Measurements from ENCODE around the gene SHROOM1.

The SHROOM1 gene

GRCh38 chr5:132815454-132815853 is 15.0 kb downstream of the SHROOM1 start:
- no peaks in the 10 kb centered on the region for H3F3A ChIP-seq (ENCODE audit: insufficient read depth, low read length)
- no peaks in the 10 kb centered on the region for H3K9me2 ChIP-seq (replicated peaks; ENCODE audit: insufficient read depth, low read length)
- no peaks in the 10 kb centered on the region for H3K36me3 ChIP-seq (replicated peaks; ENCODE audit: insufficient read depth, low read length)
- H3K4me2 ChIP-seq (ENCODE audit: low read depth, low read length) = no peak overlapping the region
- H3K9me3 ChIP-seq (replicated peaks; ENCODE audit: insufficient read depth, low read length) = no peaks in the 10 kb centered on the region
- no peaks in the 10 kb centered on the region for H3K79me2 ChIP-seq (ENCODE audit: low read length)
- no peaks in the 10 kb centered on the region for H3K4me1 ChIP-seq (ENCODE audit: low read length)
- DNase-seq = no peak
- H3K9ac ChIP-seq (ENCODE audit: low read length) = no peak overlapping the region
- H2AFZ ChIP-seq (ENCODE audit: low read length) = no peak overlapping the region
- H4K20me1 ChIP-seq (ENCODE audit: insufficient read depth, low read length) = no peaks in the 10 kb centered on the region
- H3K27me3 ChIP-seq (replicated peaks; ENCODE audit: insufficient read depth, low read length) = no peaks in the 10 kb centered on the region; the same call in 1 of the 2 replicates
- no peak overlapping the region for H3K4me3 ChIP-seq (ENCODE audit: low read length)
- H3K27ac ChIP-seq (ENCODE audit: low read length) = no peak overlapping the region
- TF ChIP-seq CTCF (IDR thresholded peaks at IDR 0.05; ENCODE audit: low read length) (no peak), EZH2 (optimal IDR thresholded peaks at IDR 0.05; ENCODE audit: low read depth, low read length) (no peak), EZH2phosphoT487 (IDR thresholded peaks at IDR 0.05; ENCODE audit: low read length) (no peak)

GRCh38 chr5:132814503-132815294 is 15.7 kb downstream of the SHROOM1 start:
- H3K9ac ChIP-seq (ENCODE audit: low read length) = no peak overlapping the region
- H2AFZ ChIP-seq (ENCODE audit: low read length) = no peak overlapping the region
- no peaks in the 10 kb centered on the region for H3F3A ChIP-seq (ENCODE audit: insufficient read depth, low read length)
- no peaks in the 10 kb centered on the region for H3K9me3 ChIP-seq (replicated peaks; ENCODE audit: insufficient read depth, low read length)
- H3K4me2 ChIP-seq (ENCODE audit: low read depth, low read length) = no peak overlapping the region
- no peak overlapping the region for H3K27ac ChIP-seq (ENCODE audit: low read length)
- no peaks in the 10 kb centered on the region for H3K9me2 ChIP-seq (replicated peaks; ENCODE audit: insufficient read depth, low read length)
- H4K20me1 ChIP-seq (ENCODE audit: insufficient read depth, low read length) = no peaks in the 10 kb centered on the region
- no peaks in the 10 kb centered on the region; the same call in 1 of the 2 replicates for H3K27me3 ChIP-seq (replicated peaks; ENCODE audit: insufficient read depth, low read length)
- DNase-seq = no peak
- no peaks in the 10 kb centered on the region for H3K36me3 ChIP-seq (replicated peaks; ENCODE audit: insufficient read depth, low read length)
- H3K79me2 ChIP-seq (ENCODE audit: low read length) = no peaks in the 10 kb centered on the region
- no peak overlapping the region for H3K4me3 ChIP-seq (ENCODE audit: low read length)
- H3K4me1 ChIP-seq (ENCODE audit: low read length) = no peaks in the 10 kb centered on the region
- TF ChIP-seq CTCF (IDR thresholded peaks at IDR 0.05; ENCODE audit: low read length) (no peak), EZH2 (optimal IDR thresholded peaks at IDR 0.05; ENCODE audit: low read depth, low read length) (no peak), EZH2phosphoT487 (IDR thresholded peaks at IDR 0.05; ENCODE audit: low read length) (no peak)

- Histone ChIP-seq H3K27me3 (replicated peaks; ENCODE audit: insufficient read depth, low read length) (no peaks in the 10 kb centered on the region; the same call in 1 of the 2 replicates), H3K27ac (ENCODE audit: low read length) (no peak overlapping the region), H3K4me1 (ENCODE audit: low read length) (no peaks in the 10 kb centered on the region), H3F3A (ENCODE audit: insufficient read depth, low read length) (no peaks in the 10 kb centered on the region), H2AFZ (ENCODE audit: low read length) (no peak overlapping the region), H3K4me3 (ENCODE audit: low read length) (no peak overlapping the region), H3K9me3 (replicated peaks; ENCODE audit: insufficient read depth, low read length) (no peaks in the 10 kb centered on the region), H4K20me1 (ENCODE audit: insufficient read depth, low read length) (no peaks in the 10 kb centered on the region), H3K79me2 (ENCODE audit: low read length) (no peaks in the 10 kb centered on the region), H3K4me2 (ENCODE audit: low read depth, low read length) (peak overlapping the region; percentile 39; the same call in 1 of the 2 replicates), H3K36me3 (replicated peaks; ENCODE audit: insufficient read depth, low read length) (no peaks in the 10 kb centered on the region), H3K9ac (ENCODE audit: low read length) (no peak overlapping the region), H3K9me2 (replicated peaks; ENCODE audit: insufficient read depth, low read length) (no peaks in the 10 kb centered on the region)
- DNase-seq = peak; percentile 17
- no peak for TF ChIP-seq EZH2 (optimal IDR thresholded peaks at IDR 0.05; ENCODE audit: low read depth, low read length)
- TF ChIP-seq EZH2phosphoT487 (IDR thresholded peaks at IDR 0.05; ENCODE audit: low read length) = no peak
- TF ChIP-seq CTCF (IDR thresholded peaks at IDR 0.05; ENCODE audit: low read length) = no peak
These were observed 16.6 kb downstream of the SHROOM1 start for GRCh38 chr5:132813599-132814502.
